ENCODE results near the gene SLC35C1. TPM values are rescaled to one million over a fixed set of nuclear protein-coding genes. Genes with fewer than 3 reads are reported as not detected.

SLC35C1 gene
- total and polyA plus RNA-seq, 9 of the 15 experiments (the other 6 are each of a cell fraction or from before 2014, with no cell fraction given), result 0.65 to 13.1 (median 2.4) TPM

DNA sequence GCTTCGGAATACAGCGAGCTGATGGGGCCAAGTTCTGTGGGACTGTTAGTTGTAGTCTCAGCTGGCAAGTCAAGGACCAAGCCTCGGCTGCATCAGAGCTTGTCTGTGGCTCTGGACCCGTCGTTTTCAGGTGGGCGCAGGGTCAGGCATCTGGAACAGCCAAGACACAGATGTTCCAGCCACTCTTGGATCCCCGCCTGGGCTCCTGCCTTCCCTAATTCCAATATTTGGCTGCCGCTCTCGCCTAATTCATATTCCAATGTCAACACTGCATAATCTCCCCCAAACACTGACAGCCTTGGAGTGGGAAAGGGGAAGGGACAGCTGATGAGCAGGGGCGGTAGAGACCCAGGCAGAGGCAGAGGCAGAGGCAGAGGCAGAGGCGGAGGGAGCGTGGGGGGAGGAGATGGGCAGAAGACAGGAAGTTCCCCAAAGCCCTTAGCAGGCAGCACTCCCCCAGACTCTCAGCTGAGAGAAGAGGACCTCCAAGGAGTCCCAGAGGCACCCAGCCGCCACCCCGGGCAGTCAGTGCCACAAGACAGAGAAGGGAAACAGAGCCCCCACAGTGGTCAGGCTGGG is 49.6 kb upstream of the SLC35C1 start:
- H3K27ac ChIP-seq (ENCODE audit: extremely low read depth, low read depth, low read length), result no peak overlapping the region
- peaks cover 32 to 70% of the 10 kb centered on the region in 2 experiments for H3K27me3 ChIP-seq (ENCODE audit: control insufficient read depth in 2 of 2, insufficient read depth in 2 of 2, low read length in 2 of 2)
- no peaks in the 10 kb centered on the region for H3K36me3 ChIP-seq (ENCODE audit: control insufficient read depth, insufficient read depth, low read length)
- H3K4me3 ChIP-seq, result no peak overlapping the region
- peaks cover 0 to 8% of the 10 kb centered on the region in 2 experiments; a peak in 3 of 5 replicates for H3K4me1 ChIP-seq (replicated peaks in 1 of 2; ENCODE audit: control insufficient read depth in 2 of 2, insufficient read depth in 2 of 2, low read length in 2 of 2)
- ChIA-PET POLR2A (interaction anchor here (0.8 kb wide), 1 partner anchor 92 kb away, joined by 3 read pairs; no protein-coding TSS in a partner anchor), CTCF (ENCODE audit: low intra/inter-chr PET ratio) (no interaction called here)
- TF ChIP-seq ZNF354B (CRISPR knock-in tag; IDR thresholded peaks at IDR 0.05) (no peak), FUS (optimal IDR thresholded peaks at IDR 0.05; ENCODE audit: low read depth, low read length) (no peak), ASH1L (IDR thresholded peaks at IDR 0.05; ENCODE audit: borderline replicate concordance, low read depth, partially characterized antibody) (no peak), TARDBP (IDR thresholded peaks at IDR 0.05) (no peak), NFIX (CRISPR knock-in tag; IDR thresholded peaks at IDR 0.05; ENCODE audit: low read depth) (no peak), ZNF717 (CRISPR knock-in tag; IDR thresholded peaks at IDR 0.05) (no peak), MTA1 (IDR thresholded peaks at IDR 0.05; ENCODE audit: borderline replicate concordance) (no peak), GTF2A2 (tag; IDR thresholded peaks at IDR 0.05) (no peak), RBM14 (IDR thresholded peaks at IDR 0.05; ENCODE audit: borderline replicate concordance, insufficient read depth, low read depth, low read length) (no peak), SAFB2 (IDR thresholded peaks at IDR 0.05; ENCODE audit: borderline replicate concordance, low read depth, low read length, severe bottlenecking) (no peak), ZNF146 (CRISPR knock-in tag; IDR thresholded peaks at IDR 0.05; ENCODE audit: unreplicated experiment) (no peak), SRSF3 (IDR thresholded peaks at IDR 0.05; ENCODE audit: insufficient read depth, low read length) (no peak)
- TF ChIP-seq, protein P1, sequence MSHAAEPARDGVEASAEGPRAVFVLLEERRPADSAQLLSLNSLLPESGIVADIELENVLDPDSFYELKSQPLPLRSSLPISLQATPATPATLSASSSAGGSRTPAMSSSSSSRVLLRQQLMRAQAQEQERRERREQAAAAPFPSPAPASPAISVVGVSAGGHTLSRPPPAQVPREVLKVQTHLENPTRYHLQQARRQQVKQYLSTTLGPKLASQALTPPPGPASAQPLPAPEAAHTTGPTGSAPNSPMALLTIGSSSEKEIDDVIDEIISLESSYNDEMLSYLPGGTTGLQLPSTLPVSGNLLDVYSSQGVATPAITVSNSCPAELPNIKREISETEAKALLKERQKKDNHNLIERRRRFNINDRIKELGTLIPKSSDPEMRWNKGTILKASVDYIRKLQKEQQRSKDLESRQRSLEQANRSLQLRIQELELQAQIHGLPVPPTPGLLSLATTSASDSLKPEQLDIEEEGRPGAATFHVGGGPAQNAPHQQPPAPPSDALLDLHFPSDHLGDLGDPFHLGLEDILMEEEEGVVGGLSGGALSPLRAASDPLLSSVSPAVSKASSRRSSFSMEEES (CRISPR knock-in tag; IDR thresholded peaks at IDR 0.05), result no peak
- TF ChIP-seq, protein P2, sequence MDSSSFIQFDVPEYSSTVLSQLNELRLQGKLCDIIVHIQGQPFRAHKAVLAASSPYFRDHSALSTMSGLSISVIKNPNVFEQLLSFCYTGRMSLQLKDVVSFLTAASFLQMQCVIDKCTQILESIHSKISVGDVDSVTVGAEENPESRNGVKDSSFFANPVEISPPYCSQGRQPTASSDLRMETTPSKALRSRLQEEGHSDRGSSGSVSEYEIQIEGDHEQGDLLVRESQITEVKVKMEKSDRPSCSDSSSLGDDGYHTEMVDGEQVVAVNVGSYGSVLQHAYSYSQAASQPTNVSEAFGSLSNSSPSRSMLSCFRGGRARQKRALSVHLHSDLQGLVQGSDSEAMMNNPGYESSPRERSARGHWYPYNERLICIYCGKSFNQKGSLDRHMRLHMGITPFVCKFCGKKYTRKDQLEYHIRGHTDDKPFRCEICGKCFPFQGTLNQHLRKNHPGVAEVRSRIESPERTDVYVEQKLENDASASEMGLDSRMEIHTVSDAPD (CRISPR knock-in tag; IDR thresholded peaks at IDR 0.05), result no peak
- TF ChIP-seq, protein P3, sequence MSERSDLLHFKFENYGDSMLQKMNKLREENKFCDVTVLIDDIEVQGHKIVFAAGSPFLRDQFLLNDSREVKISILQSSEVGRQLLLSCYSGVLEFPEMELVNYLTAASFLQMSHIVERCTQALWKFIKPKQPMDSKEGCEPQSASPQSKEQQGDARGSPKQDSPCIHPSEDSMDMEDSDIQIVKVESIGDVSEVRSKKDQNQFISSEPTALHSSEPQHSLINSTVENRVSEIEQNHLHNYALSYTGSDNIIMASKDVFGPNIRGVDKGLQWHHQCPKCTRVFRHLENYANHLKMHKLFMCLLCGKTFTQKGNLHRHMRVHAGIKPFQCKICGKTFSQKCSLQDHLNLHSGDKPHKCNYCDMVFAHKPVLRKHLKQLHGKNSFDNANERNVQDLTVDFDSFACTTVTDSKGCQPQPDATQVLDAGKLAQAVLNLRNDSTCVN (CRISPR knock-in tag; IDR thresholded peaks at IDR 0.05), result no peak
- H4K20me1 ChIP-seq (replicated peaks; ENCODE audit: control insufficient read depth, insufficient read depth, low read length), result no peaks in the 10 kb centered on the region
- no peak overlapping the region for H3K4me2 ChIP-seq (ENCODE audit: insufficient read depth, low read length)
- no peak overlapping the region for H2AFZ ChIP-seq (ENCODE audit: low read depth, low read length)
- H3K9me1 ChIP-seq (ENCODE audit: control insufficient read depth, insufficient read depth, low read length), result no peaks in the 10 kb centered on the region
- H3K79me2 ChIP-seq (ENCODE audit: control insufficient read depth, insufficient read depth, low read length), result no peaks in the 10 kb centered on the region
- in situ Hi-C loops (cut with MboI), result no loop called here
- BruUV-seq (replicated peaks), result no TSS peak
- FAIRE-seq (no peak), DNase-seq (ENCODE audit: extremely low read depth in 1 of 4, low spot score in 3 of 4) (no peak), ATAC-seq (no peak)
- 2% methylated on average over 14 of the region's 14 CpGs for WGBS (ENCODE audit: insufficient coverage, low coverage, missing lambda C conversion rate)
- H3K9me3 ChIP-seq (replicated peaks; ENCODE audit: control insufficient read depth, insufficient read depth, low read depth, low read length), result no peaks in the 10 kb centered on the region
- no peak overlapping the region for H3K9ac ChIP-seq (ENCODE audit: insufficient read depth in 1 of 2, low read depth in 2 of 2, low read length in 2 of 2)
- intact Hi-C loops (cut with micrococcal nuclease), result loop anchor here (5.0 kb wide), 1 partner anchor 383 kb away; no protein-coding TSS in a partner anchor

All from K562 (cell line).